Left cardiac atrium (tissue), 4 donors: Measurements from ENCODE around the gene C9orf78. TPM values are rescaled to one million over a fixed set of nuclear protein-coding genes. Genes with fewer than 3 reads are reported as not detected.

Experiments
- ATAC-seq, 2 donors: fragments of 200-7000 bp; cut with Tn5 transposase; one replicate each; pipeline ENCODE4 v1.9.1; 2020; ENCODE audit warnings: mild to moderate bottlenecking in 2 of 2, moderate library complexity in 2 of 2
- DNase-seq: peaks from one replicate; pipeline ENCODE4 v3.0.0-alpha.2; 2020
- intact Hi-C, 2 donors: fragments of 100-400 bp; cut with DNase I; formaldehyde crosslinking; loops; one replicate each; pipeline versions ENCODE4 v1.14.1 to v1.15.1; 2022 to 2023
- long read RNA-seq: library from polyadenylated mRNA; unstranded; transcript quantifications from one replicate; pipeline ENCODE4 v2.0.0, GENCODE V29; 2021
- total RNA-seq, 2 donors: library from RNA; stranded (reverse); fragmentation: NEBNext Ultra II Directional; extraction: Animal tissue kit (Norgen Biotek cat#: 25700); gene quantifications; one replicate each; pipeline ENCODE4 v1.2.1, GENCODE V29; 2021
- donor health status: DM: no; HTN: yes; CAD: no.
- donor health status: DM: no; HTN: yes; CAD: no; lungs with severe emphysema.
- donor health status: DM: yes; HTN: yes; CAD: no.
- donor health status: Dilated cardiomyopathy.

The C9orf78 gene
- 10 to 100 TPM; 26.0 to 33.2 TPM for total RNA-seq
- long read RNA-seq, transcript C9orf78-201 (9 exons, 1,795 nt) = major isoform, 53 of 57 reads
- long read RNA-seq, partial matches to known transcripts = 1 of 57 reads
- long read RNA-seq, other reads (novel, unspliced or antisense) = 3 of 57 reads

GRCh38 chr9:129835128-129835859 lies at the start of gene C9orf78, which contains the start of gene USP20:
C9orf78 (minus strand) TSS chr9:129835275; CDS start chr9:129835221, 54 bp downstream.
USP20 (plus strand) TSS chr9:129835458; CDS start chr9:129852556, 17,098 bp downstream.
- peak; percentile 96 for DNase-seq
- peak; percentile 100 for ATAC-seq
- intact Hi-C loops = no loop called here

GRCh38 chr9:129884220-129885017 lies 49.3 kb upstream of the C9orf78 start:
- DNase-seq (peak; percentile 91), ATAC-seq (peak; percentile 81 to 82)
- intact Hi-C loops = loop anchor here (2.0 to 10.0 kb wide), 5 partner anchors 158 to 353 kb away; partner anchors contain the start of genes FNBP1 (in 1 of the 2) and GPR107 (in 1 of the 2)

GRCh38 chr9:129881547-129882324 lies 46.7 kb upstream of the C9orf78 start:
- no peak for ATAC-seq
- intact Hi-C loops = loop anchor here in 1 of 2 donors (10.0 kb wide), 2 partner anchors 173 to 213 kb away; partner anchors contain the start of gene GPR107
- DNase-seq = no peak

- intact Hi-C loops = loop anchor here in 1 of 2 donors (10.0 kb wide), 2 partner anchors 174 to 214 kb away; partner anchors contain the start of gene GPR107
- no peak for ATAC-seq
- no peak for DNase-seq
Observed at GRCh38 chr9:129880654-129881546, 45.8 kb upstream of the C9orf78 start.

GRCh38 chr9:129879991-129880653 lies 45.0 kb upstream of the C9orf78 start:
- no peak for ATAC-seq
- DNase-seq = no peak
- intact Hi-C loops = loop anchor here in 1 of 2 donors (10.0 kb wide), 2 partner anchors 175 to 215 kb away; partner anchors contain the start of gene GPR107

- intact Hi-C loops = no loop called here
- DNase-seq = no peak
- ATAC-seq = no peak
Observed at GRCh38 chr9:129879103-129879699, 44.1 kb upstream of the C9orf78 start.

GRCh38 chr9:129878291-129878690 lies 43.2 kb upstream of the C9orf78 start:
- ATAC-seq (no peak), DNase-seq (no peak)
- intact Hi-C loops = no loop called here

- intact Hi-C loops = no loop called here
Observed at GRCh38 chr9:129876815-129877214, 41.7 kb upstream of the C9orf78 start.

GRCh38 chr9:129875687-129876395 lies 40.8 kb upstream of the C9orf78 start:
- no peak for ATAC-seq
- intact Hi-C loops = no loop called here
- DNase-seq = no peak

More at GRCh38 chr9:129876815-129877214, 41.7 kb upstream of the C9orf78 start:
- no peak for ATAC-seq
- no peak for DNase-seq

- intact Hi-C loops = no loop called here
- no peak for DNase-seq
- ATAC-seq = no peak
Observed at GRCh38 chr9:129875181-129875611, 40.1 kb upstream of the C9orf78 start.

GRCh38 chr9:129874261-129875101 lies 39.4 kb upstream of the C9orf78 start:
- DNase-seq (no peak), ATAC-seq (no peak)
- intact Hi-C loops = no loop called here

GRCh38 chr9:129873563-129874190 lies 38.6 kb upstream of the C9orf78 start:
- ATAC-seq = no peak
- no peak for DNase-seq
- intact Hi-C loops = no loop called here

- intact Hi-C loops = no loop called here
- ATAC-seq = no peak
- DNase-seq = no peak
Observed at GRCh38 chr9:129871046-129871445, 36.0 kb upstream of the C9orf78 start.

GRCh38 chr9:129869585-129870501 lies 34.8 kb upstream of the C9orf78 start:
- DNase-seq (no peak), ATAC-seq (peak in 1 of 2 donors; percentile 13)
- intact Hi-C loops = no loop called here
